PC-3 (cell line): ENCODE results near the gene HDAC4. TPM values are rescaled to one million over a fixed set of nuclear protein-coding genes. Genes with fewer than 3 reads are reported as not detected.

Experiments
- ATAC-seq: fragments of 200-7000 bp; cut with Tn5 transposase; 2 replicates; pipeline ENCODE4 v1.9.1; 2020; ENCODE audit warnings: mild to moderate bottlenecking, moderate library complexity
- BruUV-seq: library from RNA; stranded (reverse); fragments of 400-500 nt; replicated peaks from 2 replicates; lab custom pipeline; 2021; lab: Mats Ljungman, UMichigan
- CTCF ChIA-PET: fragments of 300-600 bp; sonication (Branson Sonifier 250); formaldehyde crosslinking; loops from one replicate; lab custom pipeline; 2022; ENCODE audit warnings: antibody characterized with exemption; lab: Charles Lee
- POLR2A ChIA-PET: fragments of 300-600 bp; sonication (Branson Sonifier 250); formaldehyde crosslinking; loops from one replicate; lab custom pipeline; 2022; ENCODE audit warnings: antibody characterized with exemption; ENCODE audit not compliant: unreplicated experiment; lab: Charles Lee
- DNase-seq: peaks from one replicate; pipeline ENCODE4 v3.0.0-alpha.2; 2015
- H2AFZ ChIP-seq: fragments of 300-600 bp; sonication (generic); 2 replicates; pipeline ENCODE4 v1.6.0; 2016; ENCODE audit warnings: antibody characterized with exemption, low read length
- H3F3A ChIP-seq: fragments of 300-600 bp; sonication (generic); one replicate; pipeline ENCODE4 v1.6.0; 2017; ENCODE audit warnings: antibody characterized with exemption, low read length, control low read depth, mild to moderate bottlenecking; ENCODE audit not compliant: unreplicated experiment
- H3K27ac ChIP-seq: fragments of 300-600 bp; sonication (generic); 2 replicates; pipeline ENCODE4 v1.5.1; 2016; ENCODE audit warnings: mild to moderate bottlenecking, low read length
- H3K27me3 ChIP-seq: fragments of 300-600 bp; sonication (generic); 2 replicates; pipeline ENCODE4 v1.6.1; 2016; ENCODE audit warnings: low read length, mixed read lengths
- H3K36me3 ChIP-seq: fragments of 300-600 bp; sonication (generic); 2 replicates; pipeline ENCODE4 v1.6.1; 2016; ENCODE audit warnings: low read depth, mixed run types, low read length, mixed read lengths
- H3K4me1 ChIP-seq: fragments of 300-600 bp; sonication (generic); 2 replicates; pipeline ENCODE4 v1.5.1; 2016; ENCODE audit warnings: low read length; ENCODE audit not compliant: insufficient read depth
- H3K4me2 ChIP-seq: fragments of 300-600 bp; sonication (generic); 2 replicates; pipeline ENCODE4 v1.6.0; 2016; ENCODE audit warnings: low read length
- H3K4me3 ChIP-seq: fragments of 300-600 bp; sonication (generic); 2 replicates; pipeline ENCODE4 v1.5.1; 2016; ENCODE audit warnings: mild to moderate bottlenecking, low read length, mixed read lengths
- H3K79me2 ChIP-seq: fragments of 300-600 bp; sonication (generic); 2 replicates; pipeline ENCODE4 v1.6.1; 2017; ENCODE audit warnings: low read length, mixed read lengths
- H3K9ac ChIP-seq: fragments of 300-600 bp; sonication (generic); 2 replicates; pipeline ENCODE4 v1.6.0; 2016; ENCODE audit warnings: mild to moderate bottlenecking, low read length
- H3K9me2 ChIP-seq: fragments of 300-600 bp; sonication (generic); replicated peaks from 2 replicates; pipeline ENCODE4 v1.6.1; 2016; ENCODE audit warnings: mixed run types, low read length, mixed read lengths
- H3K9me3 ChIP-seq: fragments of 300-600 bp; sonication (generic); 2 replicates; pipeline ENCODE4 v1.6.1; 2016; ENCODE audit warnings: low read length, mixed read lengths
- H4K20me1 ChIP-seq: fragments of 300-600 bp; sonication (generic); 2 replicates; pipeline ENCODE4 v1.6.1; 2016; ENCODE audit warnings: low read length, mixed read lengths
- EZH2 ChIP-seq: fragments of 300-600 bp; sonication (generic); IDR thresholded peaks from one replicate; pipeline ENCODE4 v1.6.1; 2017; ENCODE audit warnings: antibody characterized with exemption, mild to moderate bottlenecking, low read length; ENCODE audit not compliant: unreplicated experiment
- EZH2phosphoT487 ChIP-seq: fragments of 300-600 bp; sonication (generic); IDR thresholded peaks from 2 replicates; pipeline ENCODE4 v1.6.1; 2018; ENCODE audit warnings: mild to moderate bottlenecking, antibody characterized with exemption, low read length, borderline replicate concordance
- intact Hi-C: fragments of 100-400 bp; cut with micrococcal nuclease; formaldehyde crosslinking; loops from 2 replicates; pipeline ENCODE4 v1.9.0; 2023
- total RNA-seq: library from RNA; depleted of rRNA; stranded (reverse); fragments of >200 nt; gene quantifications from 2 replicates; pipeline ENCODE4 v1.2.3, GENCODE V29; 2014
- TF ChIP-seq, protein P1 (sequence below): fragments of 300-600 bp; sonication (generic); conservative IDR thresholded peaks from 2 replicates; pipeline ENCODE4 v1.5.1; 2017; ENCODE audit warnings: antibody characterized with exemption, low read depth, mild to moderate bottlenecking, low read length

The HDAC4 gene
- total RNA-seq, 1 experiment from 2014 or later = 8.5 TPM

DNA sequence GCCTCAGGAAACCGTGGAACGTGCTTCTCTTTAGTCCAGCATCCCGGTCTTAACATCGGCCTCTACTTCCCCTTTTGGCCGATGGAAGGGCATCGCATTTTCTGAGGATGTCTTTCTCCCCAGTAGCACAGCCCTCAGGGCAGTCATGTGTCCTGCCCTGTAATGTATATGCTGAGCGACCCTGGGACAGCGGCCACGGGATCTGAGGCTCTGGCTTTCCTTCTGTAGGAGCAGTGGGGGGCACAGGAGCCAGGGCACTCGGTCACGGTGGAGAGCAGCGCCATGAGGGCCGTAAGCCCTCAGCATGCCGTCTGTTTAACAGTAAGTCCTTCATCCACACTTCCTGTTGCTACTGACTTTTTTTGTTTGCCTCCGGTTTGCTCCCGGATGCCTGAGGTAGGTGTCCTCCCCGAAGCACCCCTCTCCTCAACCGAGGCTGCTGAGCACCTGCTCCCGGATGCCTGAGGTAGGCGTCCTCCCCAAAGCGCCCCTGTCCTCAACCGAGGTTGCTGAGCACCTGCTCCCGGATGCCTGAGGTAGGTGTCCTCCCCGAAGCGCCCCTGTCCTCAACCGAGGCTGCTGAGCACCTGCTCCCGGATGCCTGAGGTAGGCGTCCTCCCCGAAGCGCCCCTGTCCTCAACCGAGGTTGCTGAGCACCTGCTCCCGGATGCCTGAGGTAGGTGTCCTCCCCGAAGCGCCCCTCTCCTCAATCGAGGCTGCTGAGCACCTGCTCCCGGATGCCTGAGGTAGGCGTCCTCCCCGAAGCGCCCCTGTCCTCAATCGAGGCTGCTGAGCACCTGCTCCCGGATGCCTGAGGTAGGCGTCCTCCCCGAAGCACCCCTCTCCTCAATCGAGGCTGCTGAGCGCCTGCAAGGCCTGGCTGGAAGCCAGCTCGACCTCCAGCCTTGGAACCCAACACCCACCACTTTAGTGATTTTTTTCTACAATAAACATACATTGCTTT lies 169.3 kb downstream of the HDAC4 start:
- Histone ChIP-seq H3K79me2 (no peaks in the 10 kb centered on the region), H2AFZ (no peak overlapping the region), H3F3A (no peaks in the 10 kb centered on the region), H3K4me2 (no peak overlapping the region), H3K9me3 (no peaks in the 10 kb centered on the region), H3K36me3 (no peaks in the 10 kb centered on the region), H3K27ac (no peak overlapping the region), H3K4me1 (no peaks in the 10 kb centered on the region), H3K4me3 (no peak overlapping the region), H3K27me3 (no peaks in the 10 kb centered on the region), H3K9ac (no peak overlapping the region), H3K9me2 (no peaks in the 10 kb centered on the region), H4K20me1 (no peaks in the 10 kb centered on the region)
- BruUV-seq = no TSS peak
- ChIA-PET CTCF (no interaction called here), POLR2A (no interaction called here)
- intact Hi-C loops = no loop called here
- ATAC-seq (no peak), DNase-seq (no peak)
- TF ChIP-seq EZH2phosphoT487 = no peak
- no peak for TF ChIP-seq EZH2
- TF ChIP-seq, protein P1, sequence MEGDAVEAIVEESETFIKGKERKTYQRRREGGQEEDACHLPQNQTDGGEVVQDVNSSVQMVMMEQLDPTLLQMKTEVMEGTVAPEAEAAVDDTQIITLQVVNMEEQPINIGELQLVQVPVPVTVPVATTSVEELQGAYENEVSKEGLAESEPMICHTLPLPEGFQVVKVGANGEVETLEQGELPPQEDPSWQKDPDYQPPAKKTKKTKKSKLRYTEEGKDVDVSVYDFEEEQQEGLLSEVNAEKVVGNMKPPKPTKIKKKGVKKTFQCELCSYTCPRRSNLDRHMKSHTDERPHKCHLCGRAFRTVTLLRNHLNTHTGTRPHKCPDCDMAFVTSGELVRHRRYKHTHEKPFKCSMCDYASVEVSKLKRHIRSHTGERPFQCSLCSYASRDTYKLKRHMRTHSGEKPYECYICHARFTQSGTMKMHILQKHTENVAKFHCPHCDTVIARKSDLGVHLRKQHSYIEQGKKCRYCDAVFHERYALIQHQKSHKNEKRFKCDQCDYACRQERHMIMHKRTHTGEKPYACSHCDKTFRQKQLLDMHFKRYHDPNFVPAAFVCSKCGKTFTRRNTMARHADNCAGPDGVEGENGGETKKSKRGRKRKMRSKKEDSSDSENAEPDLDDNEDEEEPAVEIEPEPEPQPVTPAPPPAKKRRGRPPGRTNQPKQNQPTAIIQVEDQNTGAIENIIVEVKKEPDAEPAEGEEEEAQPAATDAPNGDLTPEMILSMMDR = no peak

GRCh38 chr2:239230318-239231052 lies 170.3 kb downstream of the HDAC4 start:
- CTCF ChIA-PET = no interaction called here
- intact Hi-C loops = no loop called here
- Histone ChIP-seq H4K20me1 (no peaks in the 10 kb centered on the region), H3K9me3 (no peaks in the 10 kb centered on the region), H3K79me2 (no peaks in the 10 kb centered on the region), H3K36me3 (no peaks in the 10 kb centered on the region), H2AFZ (no peak overlapping the region), H3K27me3 (no peaks in the 10 kb centered on the region), H3F3A (no peaks in the 10 kb centered on the region), H3K9ac (no peak overlapping the region), H3K4me3 (no peak overlapping the region), H3K4me2 (no peak overlapping the region), H3K4me1 (no peaks in the 10 kb centered on the region), H3K9me2 (no peaks in the 10 kb centered on the region), H3K27ac (no peak overlapping the region)
- POLR2A ChIA-PET = no interaction called here
- no TSS peak for BruUV-seq
- DNase-seq (no peak), ATAC-seq (no peak)
- no peak for TF ChIP-seq EZH2phosphoT487
- no peak for TF ChIP-seq EZH2
- TF ChIP-seq, protein P1 = no peak
